Epithelial cell of proximal tubule (primary cell): Measurements from ENCODE around the gene GAPVD1. TPM values are rescaled to one million over a fixed set of nuclear protein-coding genes. Genes with fewer than 3 reads are reported as not detected.

Experiments
- DNase-seq: peaks from one replicate; pipeline ENCODE4 v3.0.0-alpha.2; 2011; ENCODE audit warnings: low read depth
- H3K4me3 ChIP-seq: 2 replicates; pipeline ENCODE4 v1.5.1; 2011; ENCODE audit warnings: low read depth, mild to moderate bottlenecking, low read length
- CTCF ChIP-seq: conservative IDR thresholded peaks from 2 replicates; pipeline ENCODE4 v1.5.1; 2012; ENCODE audit warnings: low read depth, mild to moderate bottlenecking, low read length
- total RNA-seq: library from RNA; depleted of rRNA; stranded (reverse); fragments of >200 nt; gene quantifications from 2 replicates; pipeline ENCODE4 v1.2.3, GENCODE V29; 2015

The GAPVD1 gene
- total RNA-seq, 1 donor from 2014 or later = 18.2 TPM

GRCh38 chr9:125238127-125238914 lies 23.3 kb upstream of the GAPVD1 start:
- no peak for DNase-seq
- no peak for TF ChIP-seq CTCF
- peak overlapping the region; percentile 84 for H3K4me3 ChIP-seq

- H3K4me3 ChIP-seq = peak overlapping the region; percentile 84
- no peak for DNase-seq
- TF ChIP-seq CTCF = no peak
Observed at GRCh38 chr9:125238915-125239446, 22.6 kb upstream of the GAPVD1 start.

GRCh38 chr9:125239631-125240597 lies 21.7 kb upstream of the GAPVD1 start:
- H3K4me3 ChIP-seq = peak overlapping the region; percentile 84
- DNase-seq = no peak
- no peak for TF ChIP-seq CTCF

DNA sequence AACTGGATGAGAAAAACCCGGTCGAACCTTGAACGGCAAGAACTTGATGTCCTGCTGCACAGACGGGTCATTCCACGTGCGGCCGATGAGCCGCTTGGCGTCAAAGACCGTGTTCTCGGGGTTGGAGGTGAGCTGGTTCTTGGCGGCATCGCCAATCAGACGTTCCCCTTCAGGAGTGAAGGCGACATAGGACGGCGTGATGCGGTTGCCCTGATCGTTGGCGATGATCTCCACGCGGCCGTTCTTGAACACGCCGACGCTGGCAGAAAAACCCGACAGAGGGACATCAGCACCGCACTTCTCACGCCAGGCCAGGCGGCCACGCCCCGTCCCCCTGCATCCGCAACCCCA lies 21.0 kb upstream of the GAPVD1 start:
- peak overlapping the region; percentile 84 for H3K4me3 ChIP-seq
- DNase-seq = no peak
- no peak for TF ChIP-seq CTCF

DNA sequence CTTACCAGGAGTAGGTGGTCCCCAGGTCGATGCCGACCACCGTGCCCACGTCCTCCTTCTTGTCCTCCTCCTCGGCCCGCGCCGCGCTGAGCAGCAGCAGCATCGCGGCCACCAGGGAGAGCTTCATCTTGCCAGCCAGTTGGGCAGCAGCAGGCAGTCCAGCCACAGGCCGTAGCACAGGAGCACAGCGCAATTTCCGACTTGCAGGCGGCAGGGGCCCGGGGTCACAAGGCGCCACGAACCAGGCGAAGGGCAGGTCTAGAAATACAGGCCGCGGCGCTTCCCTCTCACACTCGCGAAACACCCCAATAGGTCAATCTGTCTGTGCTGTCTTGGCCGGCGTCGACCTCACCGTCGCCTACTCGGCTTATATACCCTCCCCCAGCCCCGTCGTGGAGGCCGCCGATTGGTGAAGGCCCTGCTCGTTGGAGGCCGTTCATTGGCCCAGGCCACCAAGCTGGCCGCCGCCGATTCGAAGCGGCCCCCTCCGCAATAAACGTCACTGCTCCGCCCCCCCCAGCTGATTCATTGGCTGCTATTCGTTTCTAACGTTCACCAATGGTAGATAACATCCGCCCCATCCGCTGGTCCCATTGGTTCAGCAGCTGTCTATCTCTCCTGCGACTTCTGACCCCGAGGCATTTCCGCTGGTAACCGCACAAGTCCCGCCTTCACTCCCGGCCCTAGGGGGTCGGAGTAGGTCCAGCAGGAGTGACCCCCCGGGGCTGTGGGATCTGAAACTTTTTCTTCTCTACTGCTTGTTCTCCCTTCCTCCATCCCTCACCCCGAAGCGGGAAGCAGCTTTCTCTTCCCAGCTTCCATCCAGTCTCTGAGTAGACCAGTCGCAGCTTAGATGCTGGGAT lies 20.4 kb upstream of the GAPVD1 start, which contains the start of gene HSPA5:
HSPA5 (minus strand) TSS at position 344 of the 863 bp plus-strand sequence; CDS start at position 127, 217 bp downstream.
- peak; percentile 6 for TF ChIP-seq CTCF
- peak within 1 kb of the TSS; percentile 96 for H3K4me3 ChIP-seq
- peak; percentile 95 for DNase-seq
